GM23338 (cell line): ENCODE results near the gene POLR3E.

Experiments
- CREB1 ChIP-seq: fragments of 250-450 bp; sonication (Bioruptor Pico); IDR thresholded peaks from 2 replicates; pipeline ENCODE4 v1.5.0; 2020; ENCODE audit warnings: low read depth, mild to moderate bottlenecking, moderate library complexity
- CTCF ChIP-seq, 2 experiments: fragments of 200-600 bp in 1 of 2; sonication (generic) in 1 of 2; conservative IDR thresholded peaks; 2 replicates each; pipeline versions ENCODE4 v1.5.1 to v1.6.1; 2016 to 2017; ENCODE audit warnings: antibody characterized with exemption in 2 of 2, low read depth in 2 of 2, mild to moderate bottlenecking in 2 of 2, moderate library complexity in 1 of 2
- EZH2 ChIP-seq: fragments of 200-600 bp; sonication (generic); IDR thresholded peaks from one replicate; pipeline ENCODE4 v1.8.0; 2017; ENCODE audit warnings: antibody characterized with exemption, mild to moderate bottlenecking, low read depth; ENCODE audit not compliant: unreplicated experiment
- EZH2phosphoT487 ChIP-seq: fragments of 200-600 bp; sonication (generic); IDR thresholded peaks from one replicate; pipeline ENCODE4 v1.8.1; 2018; ENCODE audit warnings: antibody characterized with exemption; ENCODE audit not compliant: unreplicated experiment
- POLR2AphosphoS5 ChIP-seq: IDR thresholded peaks from 2 replicates; pipeline ENCODE4 v1.6.1; 2016; ENCODE audit warnings: antibody characterized with exemption, low read depth

- TF ChIP-seq CTCF (conservative IDR thresholded peaks at IDR 0.05; ENCODE audit: low read depth in 2 of 2), result no peak
- no peak for TF ChIP-seq EZH2phosphoT487
- no peak for TF ChIP-seq EZH2
- no peak for TF ChIP-seq CREB1 (CRISPR knock-in tag)
- no peak for TF ChIP-seq POLR2AphosphoS5
These were observed 24.8 kb downstream of the POLR3E start for GRCh38 chr16:22322021-22322471.
